Activated naive CD8-positive, alpha-beta T cell treated with anti-CD3 and anti-CD28 coated beads, Interleukin-2, amount 50 U/mL, for 16 hours (primary cell): ENCODE results near the gene ANKLE2.
"Not testable (repeated sequence)": the region's sequence is repeated elsewhere in the genome, so short reads cannot be mapped to it uniquely, and the experiment has no call there.

ENCODE experiments used
- DNase-seq: peaks from one replicate; pipeline ENCODE4 v3.0.0-alpha.2; 2020; ENCODE audit warnings: low read depth, low spot score

The ANKLE2 gene

GRCh38 chr12:132692030-132692429, 69.6 kb downstream of the ANKLE2 start:
- DNase-seq: not testable (repeated sequence)

GRCh38 chr12:132690112-132690511, 71.5 kb downstream of the ANKLE2 start:
- no peak for DNase-seq

- DNase-seq: no peak
Measured at GRCh38 chr12:132689227-132689626, 72.4 kb downstream of the ANKLE2 start.

- peak; percentile 92 for DNase-seq
Measured at GRCh38 chr12:132687211-132688164, 74.1 kb downstream of the ANKLE2 start, which contains the start of the genes POLE and PXMP2. Gene POLE, minus strand, starts transcription at chr12:132687342. Its CDS starts 27 bp downstream, at chr12:132687315. Gene PXMP2, plus strand, starts transcription at chr12:132687587. Its CDS starts 84 bp downstream, at chr12:132687671.

GRCh38 chr12:132686825-132687210, 74.8 kb downstream of the ANKLE2 start:
- no peak for DNase-seq

- DNase-seq: no peak
Measured at GRCh38 chr12:132685400-132685799, 76.2 kb downstream of the ANKLE2 start.

- no peak for DNase-seq
Measured at GRCh38 chr12:132677492-132677891, 84.1 kb downstream of the ANKLE2 start.

GRCh38 chr12:132675757-132676432, 85.7 kb downstream of the ANKLE2 start:
- DNase-seq: no peak
